ENCODE data around the gene SSTR4. TPM values are rescaled to one million over a fixed set of nuclear protein-coding genes. Genes with fewer than 3 reads are reported as not detected.

SSTR4 gene
- total and polyA plus RNA-seq, 9 of the 15 experiments (the other 6 are each of a cell fraction or from before 2014, with no cell fraction given): not detected

GRCh38 chr20:23071398-23071797 lies 36.3 kb downstream of the SSTR4 start (continued):
- TF ChIP-seq, protein P1, sequence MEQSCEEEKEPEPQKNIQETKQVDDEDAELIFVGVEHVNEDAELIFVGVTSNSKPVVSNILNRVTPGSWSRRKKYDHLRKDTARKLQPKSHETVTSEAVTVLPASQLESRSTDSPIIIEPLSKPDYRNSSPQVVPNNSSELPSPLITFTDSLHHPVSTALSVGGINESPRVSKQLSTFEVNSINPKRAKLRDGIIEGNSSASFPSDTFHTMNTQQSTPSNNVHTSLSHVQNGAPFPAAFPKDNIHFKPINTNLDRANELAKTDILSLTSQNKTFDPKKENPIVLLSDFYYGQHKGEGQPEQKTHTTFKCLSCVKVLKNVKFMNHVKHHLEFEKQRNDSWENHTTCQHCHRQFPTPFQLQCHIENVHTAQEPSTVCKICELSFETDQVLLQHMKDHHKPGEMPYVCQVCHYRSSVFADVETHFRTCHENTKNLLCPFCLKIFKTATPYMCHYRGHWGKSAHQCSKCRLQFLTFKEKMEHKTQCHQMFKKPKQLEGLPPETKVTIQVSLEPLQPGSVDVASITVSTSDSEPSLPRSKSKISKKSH (CRISPR knock-in tag; IDR thresholded peaks at IDR 0.05): no peak
- TF ChIP-seq ESRRB (CRISPR knock-in tag; IDR thresholded peaks at IDR 0.05; ENCODE audit: borderline replicate concordance) (no peak), EP400 (IDR thresholded peaks at IDR 0.05) (no peak), MTA2 (IDR thresholded peaks at IDR 0.05; ENCODE audit: low read depth) (no peak), BRD4 (IDR thresholded peaks at IDR 0.05) (no peak), RBBP5 (IDR thresholded peaks at IDR 0.05; ENCODE audit: borderline replicate concordance, insufficient read depth, low read length, poor library complexity, severe bottlenecking) (no peak), ILK (tag; IDR thresholded peaks at IDR 0.05; ENCODE audit: borderline replicate concordance, low read depth) (no peak), KLF13 (tag; IDR thresholded peaks at IDR 0.05; ENCODE audit: borderline replicate concordance, low read depth) (no peak), SP2 (IDR thresholded peaks at IDR 0.05; ENCODE audit: extremely low read depth, low read depth, low read length, poor library complexity, severe bottlenecking) (no peak)

GRCh38 chr20:23071996-23072395 lies 36.9 kb downstream of the SSTR4 start:
- no TSS peak for BruUV-seq (replicated peaks)
- ChIA-PET CTCF (ENCODE audit: low intra/inter-chr PET ratio) (no interaction called here), POLR2A (interaction anchor here (0.8 kb wide), 1 partner anchor 15 kb away, joined by 3 read pairs; no protein-coding TSS in a partner anchor)
- no peak for DNase-seq (ENCODE audit: extremely low read depth in 1 of 4, low spot score in 3 of 4)
- intact Hi-C loops (cut with micrococcal nuclease) (no loop called here), in situ Hi-C loops (cut with MboI) (no loop called here)
- 37% methylated on average over 4 of the region's 4 CpGs for WGBS (ENCODE audit: insufficient coverage, low coverage, missing lambda C conversion rate)
- H3K27ac ChIP-seq (ENCODE audit: extremely low read depth, low read depth, low read length): no peak overlapping the region
- no peak overlapping the region for H3K4me2 ChIP-seq (ENCODE audit: insufficient read depth, low read length)
- no peak overlapping the region for H3K9ac ChIP-seq (ENCODE audit: insufficient read depth in 1 of 2, low read depth in 2 of 2, low read length in 2 of 2)
- no peak overlapping the region for H2AFZ ChIP-seq (ENCODE audit: low read depth, low read length)
- no peaks in the 10 kb centered on the region for H3K27me3 ChIP-seq (ENCODE audit: control insufficient read depth in 2 of 2, insufficient read depth in 2 of 2, low read length in 2 of 2)
- H3K9me3 ChIP-seq (replicated peaks; ENCODE audit: control insufficient read depth, insufficient read depth, low read depth, low read length): no peaks in the 10 kb centered on the region
- H4K20me1 ChIP-seq (replicated peaks; ENCODE audit: control insufficient read depth, insufficient read depth, low read length): no peaks in the 10 kb centered on the region
- no peaks in the 10 kb centered on the region for H3K9me1 ChIP-seq (ENCODE audit: control insufficient read depth, insufficient read depth, low read length)
- H3K36me3 ChIP-seq (ENCODE audit: control insufficient read depth, insufficient read depth, low read length): no peaks in the 10 kb centered on the region
- H3K79me2 ChIP-seq (ENCODE audit: control insufficient read depth, insufficient read depth, low read length): no peaks in the 10 kb centered on the region
- no peaks in the 10 kb centered on the region; a peak in 1 of 5 replicates for H3K4me1 ChIP-seq (replicated peaks in 1 of 2; ENCODE audit: control insufficient read depth in 2 of 2, insufficient read depth in 2 of 2, low read length in 2 of 2)
- H3K4me3 ChIP-seq: no peak overlapping the region
- FAIRE-seq: no peak
- no peak for ATAC-seq
- TF ChIP-seq ZNF134 (CRISPR knock-in tag; conservative IDR thresholded peaks at IDR 0.05) (no peak), E2F5 (CRISPR knock-in tag; IDR thresholded peaks at IDR 0.05) (no peak), GTF2A2 (tag; IDR thresholded peaks at IDR 0.05) (no peak), PREB (CRISPR knock-in tag; IDR thresholded peaks at IDR 0.05) (no peak), NFXL1 (CRISPR knock-in tag; IDR thresholded peaks at IDR 0.05) (no peak), TRIM25 (IDR thresholded peaks at IDR 0.05; ENCODE audit: borderline replicate concordance) (no peak)
